ENCODE results near the gene RBM27. TPM values are rescaled to one million over a fixed set of nuclear protein-coding genes. Genes with fewer than 3 reads are reported as not detected.

RBM27 gene, protein sequence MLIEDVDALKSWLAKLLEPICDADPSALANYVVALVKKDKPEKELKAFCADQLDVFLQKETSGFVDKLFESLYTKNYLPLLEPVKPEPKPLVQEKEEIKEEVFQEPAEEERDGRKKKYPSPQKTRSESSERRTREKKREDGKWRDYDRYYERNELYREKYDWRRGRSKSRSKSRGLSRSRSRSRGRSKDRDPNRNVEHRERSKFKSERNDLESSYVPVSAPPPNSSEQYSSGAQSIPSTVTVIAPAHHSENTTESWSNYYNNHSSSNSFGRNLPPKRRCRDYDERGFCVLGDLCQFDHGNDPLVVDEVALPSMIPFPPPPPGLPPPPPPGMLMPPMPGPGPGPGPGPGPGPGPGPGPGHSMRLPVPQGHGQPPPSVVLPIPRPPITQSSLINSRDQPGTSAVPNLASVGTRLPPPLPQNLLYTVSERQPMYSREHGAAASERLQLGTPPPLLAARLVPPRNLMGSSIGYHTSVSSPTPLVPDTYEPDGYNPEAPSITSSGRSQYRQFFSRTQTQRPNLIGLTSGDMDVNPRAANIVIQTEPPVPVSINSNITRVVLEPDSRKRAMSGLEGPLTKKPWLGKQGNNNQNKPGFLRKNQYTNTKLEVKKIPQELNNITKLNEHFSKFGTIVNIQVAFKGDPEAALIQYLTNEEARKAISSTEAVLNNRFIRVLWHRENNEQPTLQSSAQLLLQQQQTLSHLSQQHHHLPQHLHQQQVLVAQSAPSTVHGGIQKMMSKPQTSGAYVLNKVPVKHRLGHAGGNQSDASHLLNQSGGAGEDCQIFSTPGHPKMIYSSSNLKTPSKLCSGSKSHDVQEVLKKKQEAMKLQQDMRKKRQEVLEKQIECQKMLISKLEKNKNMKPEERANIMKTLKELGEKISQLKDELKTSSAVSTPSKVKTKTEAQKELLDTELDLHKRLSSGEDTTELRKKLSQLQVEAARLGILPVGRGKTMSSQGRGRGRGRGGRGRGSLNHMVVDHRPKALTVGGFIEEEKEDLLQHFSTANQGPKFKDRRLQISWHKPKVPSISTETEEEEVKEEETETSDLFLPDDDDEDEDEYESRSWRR
- total RNA-seq, result 11.6 and 14.3 TPM in 2 replicates

DNA sequence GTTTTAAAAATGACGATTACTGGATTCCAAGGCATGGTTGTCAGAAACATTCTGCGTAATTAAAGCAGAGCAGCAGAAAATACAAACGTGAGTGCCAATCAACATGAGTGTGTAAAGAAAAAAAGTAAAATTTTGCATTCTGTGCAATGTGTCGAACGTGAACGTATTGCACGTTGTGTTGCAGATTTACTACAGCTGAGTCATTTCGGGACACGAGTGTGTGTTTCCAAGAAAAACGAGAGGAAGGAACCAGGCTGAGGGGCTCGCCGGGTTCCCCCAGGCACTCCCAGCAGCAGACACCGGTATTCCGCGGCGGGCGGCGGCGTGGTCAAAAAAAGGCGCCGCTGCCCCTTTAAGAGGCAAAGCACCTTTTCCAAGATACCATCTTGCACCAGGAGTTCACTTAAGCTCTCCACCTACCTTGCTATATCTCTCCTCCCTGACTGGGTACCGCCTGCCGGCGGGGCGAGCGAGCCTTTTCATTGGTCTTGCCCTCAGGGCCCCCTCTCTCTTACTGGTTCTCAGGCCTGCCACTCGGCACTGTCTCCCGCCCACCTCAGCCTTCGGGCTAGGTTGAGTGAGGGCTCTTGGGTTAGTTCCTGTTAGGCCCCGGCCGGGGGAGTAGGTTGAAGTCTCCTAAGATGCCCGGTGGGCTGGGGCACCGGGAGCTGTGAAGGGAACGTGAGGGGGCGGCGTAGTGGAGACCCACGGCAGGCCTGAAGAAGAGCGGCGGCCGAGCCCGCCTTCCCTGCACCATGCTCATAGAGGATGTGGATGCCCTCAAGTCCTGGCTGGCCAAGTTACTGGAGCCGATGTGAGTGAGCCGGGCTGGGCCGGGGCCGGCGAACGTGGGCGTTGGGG is at the start of gene RBM27:
Gene RBM27 (plus strand): TSS at position 595 of the 861 bp plus-strand sequence. CDS start 161 bp downstream, at position 756.

Other genes starting within 250 kb of the RBM27 start
- gene PLAC8L1, start 98.0 kb upstream of the RBM27 start, total RNA-seq, result not detected in 2 replicates
- gene LARS1, start 21.0 kb upstream of the RBM27 start, total RNA-seq, result 84.1 and 90.0 TPM in 2 replicates
- gene POU4F3, start 135.2 kb downstream of the RBM27 start, total RNA-seq, result not detected in 2 replicates
- gene TCERG1, start 243.7 kb downstream of the RBM27 start, total RNA-seq, result 36.1 and 41.7 TPM in 2 replicates